Purkinje cell (primary cell): ENCODE results near the gene GCA. TPM values are rescaled to one million over a fixed set of nuclear protein-coding genes. Genes with fewer than 3 reads are reported as not detected.

Experiments
- polyA plus RNA-seq: library from polyadenylated mRNA; unstranded; fragments of >200 nt; fragmentation: Nextera tagmentation; gene quantifications from 2 replicates; pipeline ENCODE4 v1.2.1, GENCODE V29; 2014

Gene GCA
- polyA plus RNA-seq = 89.5 and 100.0 TPM in 2 replicates

GRCh38 chr2:162343824-162344616 lies at the start of gene GCA:
Gene GCA (plus strand): TSS chr2:162344132. CDS start chr2:162344249, 117 bp downstream.

GRCh38 chr2:162318328-162319180 lies 25.4 kb upstream of the GCA start, which contains the start of gene IFIH1:
Gene IFIH1 (minus strand): TSS chr2:162318684. CDS start chr2:162318307, 377 bp downstream.

Other genes with a start within 250 kb of the GCA start
- gene GCG, start 191.9 kb upstream of the GCA start, polyA plus RNA-seq = not detected in 2 replicates
- gene FAP, start 100.7 kb upstream of the GCA start, polyA plus RNA-seq = 3.9 TPM in 1 of 2 replicates, not detected in the other
- gene IFIH1, start 25.4 kb upstream of the GCA start, polyA plus RNA-seq = 0.83 and 3.1 TPM in 2 replicates